8988T (cell line): ENCODE results near the gene PCSK6.

Experiments used
- DNase-seq: peaks from one replicate; pipeline ENCODE4 v3.0.0; 2011

PCSK6 gene

DNA sequence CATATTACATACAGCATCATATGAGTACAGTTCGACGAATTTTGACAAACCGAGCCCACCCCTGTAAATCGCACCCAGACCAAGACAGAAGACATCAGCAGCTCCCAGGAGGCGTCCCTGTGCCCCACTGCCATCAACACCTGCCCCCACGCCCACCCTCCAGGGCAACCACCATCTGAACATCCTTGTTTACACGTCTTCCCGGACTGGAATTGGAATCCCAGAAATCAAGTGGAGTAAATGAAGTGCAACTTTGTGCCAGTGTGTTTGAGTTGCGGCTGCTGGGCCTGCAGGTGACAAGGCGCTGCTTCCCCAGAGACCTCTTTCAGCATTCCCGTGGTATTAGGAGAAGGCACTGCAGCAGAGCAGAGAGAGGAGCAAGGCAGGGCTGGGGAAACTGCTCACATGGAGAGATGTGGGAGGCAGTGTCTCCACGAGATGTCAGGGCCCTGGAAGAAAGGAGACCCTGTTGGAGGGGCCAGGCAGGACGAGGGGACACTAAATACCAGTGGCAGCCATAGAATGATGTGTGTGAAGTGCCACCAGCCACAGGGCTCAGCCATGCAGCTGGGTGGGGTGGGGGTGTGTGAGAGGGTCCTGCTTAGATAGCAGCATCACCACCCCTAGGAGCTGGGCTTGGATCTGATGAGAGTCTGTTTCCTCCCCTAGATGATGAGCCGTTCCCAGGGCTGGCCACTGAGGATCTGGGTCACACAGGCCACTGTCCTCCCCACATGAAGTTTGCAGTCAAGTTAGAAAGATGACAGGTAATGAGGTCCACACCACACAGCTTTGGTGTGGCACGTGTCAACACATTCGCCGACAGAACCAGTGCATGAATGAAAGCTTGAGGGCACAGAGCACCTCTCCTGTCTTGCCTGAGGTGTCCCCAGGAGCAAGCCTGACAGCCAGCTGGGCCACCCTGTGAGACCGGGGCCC lies 33.4 kb upstream of the PCSK6 start:
- DNase-seq, result no peak

DNA sequence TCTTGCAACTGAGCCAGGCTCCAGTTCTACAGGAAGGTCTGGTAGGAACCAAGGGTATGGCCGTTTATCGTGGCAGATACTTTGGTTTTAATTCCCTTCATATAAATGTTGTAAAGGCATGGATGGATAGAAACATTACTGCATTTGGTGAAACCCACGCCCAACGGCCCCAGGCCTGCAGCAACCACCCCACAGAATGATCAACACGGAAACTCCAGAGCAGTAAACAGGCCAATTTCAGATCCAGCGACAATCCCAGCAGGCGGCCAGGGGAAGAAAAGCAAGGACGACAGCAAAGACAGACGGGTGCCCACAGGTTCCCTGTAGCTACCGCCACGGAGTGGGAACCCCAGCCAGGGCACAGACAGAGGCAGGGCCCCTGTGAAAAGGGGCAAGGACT lies 32.6 kb upstream of the PCSK6 start:
- no peak for DNase-seq

DNA sequence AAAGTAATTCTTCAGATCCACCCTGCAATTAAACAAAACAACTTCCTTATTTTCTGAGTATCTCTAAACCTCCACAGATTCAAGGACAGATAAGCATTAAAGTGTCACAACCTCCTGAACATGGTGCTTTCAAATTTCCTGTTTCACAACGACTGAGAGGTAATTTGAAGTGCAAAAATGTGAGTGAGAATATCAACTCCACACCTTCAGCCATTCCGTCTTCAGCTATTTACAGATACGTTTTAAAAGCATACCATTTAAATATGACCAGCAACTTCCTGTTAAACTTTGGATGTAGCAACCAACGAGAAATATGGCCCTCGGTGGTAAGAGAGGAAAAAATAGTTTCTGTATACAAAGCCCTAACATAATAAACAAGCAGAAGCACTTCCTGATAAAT lies 32.1 kb upstream of the PCSK6 start:
- DNase-seq, result no peak

DNA sequence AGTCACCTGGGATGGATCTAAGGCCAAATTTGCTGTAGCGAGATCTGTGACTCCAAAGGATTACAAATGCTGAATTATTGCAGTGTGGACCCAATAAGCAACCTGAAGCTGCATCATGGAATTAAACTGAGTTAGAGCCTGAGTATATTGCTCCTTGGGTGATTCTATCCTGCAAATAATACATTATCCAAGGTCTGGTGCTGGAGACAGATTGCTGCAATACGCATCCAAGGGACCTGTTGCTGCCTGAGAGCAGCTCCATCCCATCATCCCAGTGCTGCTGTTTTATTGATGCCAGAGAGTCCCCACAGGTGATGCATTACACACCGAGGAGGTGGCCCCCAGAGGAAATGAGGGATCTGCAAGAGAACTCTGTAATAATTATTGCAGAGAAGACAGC lies 31.6 kb upstream of the PCSK6 start:
- no peak for DNase-seq

DNA sequence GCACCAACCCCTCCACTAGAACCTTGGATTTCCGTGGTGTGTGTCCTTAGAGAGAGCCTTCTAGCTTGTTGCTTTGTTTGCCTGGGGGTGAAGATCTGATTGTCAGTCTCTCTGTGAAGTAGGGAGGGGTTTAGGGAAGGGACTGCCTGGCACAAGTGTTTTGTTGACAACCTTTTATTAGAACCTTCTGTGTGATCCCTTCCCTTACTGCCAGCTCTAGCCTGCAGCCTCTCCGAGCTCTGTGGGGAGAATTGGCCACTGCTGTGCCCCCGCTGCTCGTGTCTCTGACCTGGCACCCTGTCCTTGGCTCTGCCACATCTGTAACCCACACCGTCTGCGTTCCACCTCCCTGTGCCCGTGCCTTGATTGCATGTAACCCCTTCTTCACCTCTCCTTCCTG lies 30.9 kb upstream of the PCSK6 start:
- DNase-seq, result no peak

DNA sequence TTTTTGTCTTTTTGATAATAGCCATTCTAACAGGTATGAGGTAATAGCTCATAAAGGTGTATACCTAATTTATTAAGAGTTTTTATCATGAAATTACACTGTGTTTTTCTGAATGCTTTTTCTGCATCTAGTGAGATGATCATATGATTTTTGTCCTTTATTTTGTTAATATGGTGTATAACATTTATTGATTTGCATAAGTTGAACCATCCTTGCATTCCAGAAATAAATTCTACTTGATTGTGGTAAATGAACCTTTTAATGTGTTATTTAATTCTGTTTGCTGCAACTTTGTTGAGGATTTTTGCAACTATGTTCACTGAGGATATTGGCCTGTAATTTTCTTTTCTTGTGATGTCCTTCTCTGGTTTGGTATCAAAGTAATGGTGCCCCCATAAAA lies 28.0 kb upstream of the PCSK6 start:
- DNase-seq, result no peak

DNA sequence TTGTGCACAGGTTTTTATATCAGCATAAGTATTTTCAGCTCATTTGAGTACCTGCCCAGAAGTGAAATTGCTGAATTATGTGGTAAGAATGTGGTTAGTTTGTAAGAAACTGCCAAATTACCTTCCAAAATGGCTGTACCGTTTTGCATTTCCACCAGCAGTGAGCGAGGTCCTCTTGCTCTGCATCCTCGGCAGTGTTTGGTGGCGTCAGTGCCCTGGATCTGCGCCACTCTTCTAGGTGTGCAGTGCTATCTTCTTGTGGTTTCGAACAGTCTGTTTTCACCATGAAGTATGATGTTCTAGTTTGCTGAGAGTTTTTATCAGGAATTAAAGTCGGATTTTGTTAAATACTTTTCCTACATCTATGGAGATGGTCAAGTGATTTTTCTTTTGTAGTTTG lies 24.8 kb upstream of the PCSK6 start:
- DNase-seq, result no peak

DNA sequence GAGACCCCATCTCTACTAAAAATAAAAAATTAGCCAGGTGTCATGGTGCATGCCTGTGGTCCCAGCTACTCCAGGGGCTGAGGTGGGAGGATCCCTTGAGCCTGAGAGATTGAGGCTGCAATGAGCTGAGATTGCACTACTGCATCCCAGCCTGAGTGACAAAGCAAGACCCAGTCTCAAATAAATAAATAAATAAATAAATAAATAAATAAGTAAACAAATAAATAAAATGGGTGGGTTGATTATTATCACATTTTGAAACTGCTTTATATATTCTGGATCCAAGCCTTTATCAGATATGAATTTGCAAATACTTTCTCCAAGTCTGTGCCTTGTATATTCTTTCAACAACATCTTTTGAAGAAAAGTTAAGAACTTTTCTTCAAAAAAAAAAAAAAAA lies 22.2 kb upstream of the PCSK6 start:
- no peak for DNase-seq

DNA sequence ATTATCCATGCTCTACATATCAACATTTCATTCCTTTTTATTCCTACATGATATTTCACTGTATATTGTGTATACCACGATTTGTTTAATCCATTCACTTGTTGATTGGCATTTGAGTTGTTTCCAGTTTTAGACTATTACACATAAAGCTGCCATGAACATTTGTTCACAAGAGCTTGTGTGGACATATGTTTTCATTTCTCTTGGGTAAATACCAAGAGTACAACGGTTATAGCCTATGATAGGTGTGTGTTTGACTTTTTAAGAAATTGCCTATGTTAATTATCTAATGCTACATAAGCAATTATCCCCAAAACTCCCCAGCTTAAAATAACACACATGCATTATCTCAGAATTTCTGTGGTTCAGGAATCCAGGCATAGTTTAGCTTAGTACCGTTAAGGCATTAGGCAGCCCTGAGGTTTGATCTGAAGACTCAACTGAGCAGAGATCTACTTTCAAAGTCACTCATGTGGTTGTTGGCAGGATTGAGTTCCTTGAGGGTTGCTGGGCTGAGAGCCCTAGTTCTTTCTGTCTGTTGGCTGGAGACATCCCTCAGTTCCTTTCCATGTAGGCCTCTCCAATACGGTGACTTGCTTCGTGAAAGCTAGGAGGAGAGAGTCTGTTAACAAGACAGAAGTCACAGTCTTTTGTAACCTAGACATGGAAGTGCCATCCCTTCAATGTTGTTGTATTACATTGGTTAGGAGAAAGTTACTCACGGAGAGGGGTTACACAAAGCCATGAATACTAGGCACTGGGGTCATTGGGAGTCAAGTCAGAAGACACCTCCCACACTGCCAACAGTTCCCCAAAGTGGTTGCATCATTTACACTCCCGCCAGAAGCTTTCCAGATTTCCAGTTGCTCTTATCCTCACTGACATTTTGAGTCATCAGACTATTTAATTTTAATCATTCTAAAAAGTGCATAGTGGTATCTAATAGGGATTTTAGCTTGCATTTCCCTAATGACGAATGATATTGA lies 21.0 kb upstream of the PCSK6 start:
- no peak for DNase-seq

DNA sequence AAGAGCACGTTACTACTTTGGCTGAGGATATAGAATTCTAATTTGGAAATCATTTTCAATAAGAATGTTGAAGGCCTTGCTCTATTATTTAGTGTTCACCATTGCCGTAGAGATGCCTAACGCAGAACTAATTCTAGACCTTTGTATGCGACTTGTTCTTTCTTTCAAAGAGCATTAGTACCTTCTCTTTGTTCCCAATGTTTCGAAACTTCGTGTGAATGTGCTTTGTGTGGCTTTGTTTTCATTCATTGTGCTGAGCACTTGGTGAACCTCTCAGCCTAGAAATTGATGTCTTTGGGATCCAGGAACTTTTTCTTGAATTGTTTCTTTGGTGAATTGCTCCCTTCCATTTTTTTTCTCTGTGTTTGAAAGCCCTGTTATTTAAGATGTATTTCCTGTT lies 19.8 kb upstream of the PCSK6 start:
- DNase-seq, result no peak

DNA sequence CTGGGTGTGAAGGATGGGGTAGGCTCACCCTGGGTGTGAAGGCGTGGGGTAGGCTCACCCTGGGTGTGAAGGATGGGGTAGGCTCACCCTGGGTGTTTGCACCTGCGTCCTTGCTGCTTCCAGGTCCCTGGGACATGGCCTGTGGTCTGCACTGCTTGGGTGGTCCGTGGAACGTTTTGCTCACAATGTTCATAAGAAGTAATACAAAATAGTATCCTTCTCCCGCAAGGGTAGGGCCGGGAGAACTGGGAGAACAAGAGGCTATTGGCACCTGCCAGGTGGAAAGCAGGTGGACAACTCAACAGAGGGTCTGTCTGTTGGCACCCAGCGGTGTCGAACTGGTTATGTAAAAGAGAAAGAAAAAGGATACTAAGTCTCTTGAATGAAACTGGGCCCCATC lies 17.0 kb upstream of the PCSK6 start:
- DNase-seq, result no peak

DNA sequence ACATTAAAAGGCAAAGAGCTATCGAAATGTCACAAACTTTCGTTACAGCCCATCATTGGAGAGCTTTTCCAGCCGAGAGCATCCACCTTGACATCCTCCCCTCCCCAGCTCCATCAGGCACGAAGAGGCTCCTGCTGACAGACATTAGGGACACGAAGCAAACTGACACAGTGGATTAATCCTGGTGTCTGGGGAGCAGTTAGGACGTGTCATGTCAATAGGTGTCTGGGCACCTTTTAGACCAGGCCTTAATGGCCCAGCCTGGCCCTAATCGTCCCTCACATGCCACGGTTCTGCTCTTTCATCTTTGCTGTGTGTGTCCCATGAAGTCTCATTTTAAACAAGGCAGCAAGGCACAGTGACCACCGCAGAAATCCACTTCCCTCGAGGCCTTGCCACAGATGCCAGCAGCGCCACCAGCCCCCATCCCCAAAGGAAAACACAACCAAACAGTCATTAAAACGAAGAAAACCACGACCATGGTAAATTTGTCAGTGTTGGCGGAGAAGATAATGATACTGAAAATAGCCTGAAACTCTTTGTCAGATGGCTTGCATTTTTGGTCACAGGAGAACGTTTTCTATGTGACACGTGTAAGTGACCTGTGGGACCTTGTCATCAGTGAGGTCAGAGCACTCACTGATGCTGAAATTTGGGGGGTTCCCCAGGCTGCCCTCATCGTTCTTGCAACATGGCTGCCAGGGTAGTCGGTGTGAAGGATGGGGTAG lies 16.3 kb upstream of the PCSK6 start:
- DNase-seq, result no peak

DNA sequence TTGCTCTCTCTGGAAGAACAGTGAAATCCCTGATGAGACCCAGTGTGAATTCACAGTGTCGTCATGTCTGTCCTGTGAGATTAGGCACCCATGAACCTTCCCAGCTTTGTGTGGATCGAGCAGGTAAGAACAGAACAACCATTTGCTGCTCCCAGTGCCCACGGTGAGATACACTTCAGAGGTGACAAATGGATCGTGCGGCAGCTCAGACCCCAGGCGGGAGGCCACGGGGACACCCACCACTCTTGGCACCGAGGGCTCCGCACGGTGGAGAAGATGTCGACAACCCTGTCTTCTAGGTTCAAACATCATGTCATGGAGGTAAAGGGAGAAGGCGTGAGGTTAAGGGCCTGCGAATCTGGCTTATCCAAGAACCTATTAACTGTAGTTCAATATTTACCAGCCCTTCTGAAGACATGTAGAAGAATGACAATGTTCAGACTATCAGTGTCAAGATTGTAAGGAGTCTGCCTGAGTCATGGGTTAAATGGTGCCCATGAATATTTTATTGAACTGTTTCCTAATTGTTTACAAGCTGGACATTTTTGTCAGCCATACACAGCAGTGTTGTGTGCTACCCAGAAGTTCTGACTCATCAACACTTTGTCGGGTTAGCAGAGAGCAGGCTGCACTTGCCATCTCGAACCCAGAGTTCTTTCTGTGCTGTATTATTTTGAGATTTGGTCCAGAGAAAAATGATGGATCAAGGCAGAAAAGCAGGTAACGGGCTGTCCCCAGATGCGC lies 15.5 kb upstream of the PCSK6 start:
- no peak for DNase-seq

DNA sequence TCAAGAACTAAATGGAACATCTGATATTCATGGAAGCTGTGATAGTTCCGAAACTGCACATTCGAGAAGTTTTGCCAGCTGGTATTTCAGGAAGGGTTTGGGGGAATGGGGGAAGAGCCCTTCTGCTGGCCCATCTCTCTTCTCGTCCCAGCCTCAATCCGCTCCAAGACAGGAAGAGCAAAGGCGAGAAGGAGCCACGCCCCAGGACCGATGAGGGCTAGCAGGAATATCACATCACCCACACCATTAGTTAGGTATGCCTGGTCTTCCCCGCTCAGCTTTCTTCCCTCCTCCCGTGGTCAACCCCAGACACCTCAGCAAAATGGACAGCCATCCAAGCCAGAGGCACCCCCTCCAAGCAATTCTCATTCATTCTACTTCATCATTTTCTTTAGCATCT lies 14.9 kb upstream of the PCSK6 start:
- no peak for DNase-seq

DNA sequence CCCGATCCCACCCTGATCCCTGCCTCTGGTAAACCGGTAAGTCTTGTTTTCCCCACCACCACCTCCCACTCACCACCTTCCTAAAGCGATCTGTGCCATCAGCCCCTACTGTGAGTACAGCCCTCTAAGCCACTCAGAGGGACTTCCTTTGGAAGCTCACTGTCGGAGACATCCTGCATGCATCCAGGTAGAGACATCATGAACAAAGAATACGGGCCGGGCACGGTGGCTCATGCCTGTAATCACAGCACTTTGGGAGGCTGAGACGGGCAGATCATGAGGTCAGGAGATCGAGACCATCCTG lies 13.7 kb upstream of the PCSK6 start:
- DNase-seq, result no peak

DNA sequence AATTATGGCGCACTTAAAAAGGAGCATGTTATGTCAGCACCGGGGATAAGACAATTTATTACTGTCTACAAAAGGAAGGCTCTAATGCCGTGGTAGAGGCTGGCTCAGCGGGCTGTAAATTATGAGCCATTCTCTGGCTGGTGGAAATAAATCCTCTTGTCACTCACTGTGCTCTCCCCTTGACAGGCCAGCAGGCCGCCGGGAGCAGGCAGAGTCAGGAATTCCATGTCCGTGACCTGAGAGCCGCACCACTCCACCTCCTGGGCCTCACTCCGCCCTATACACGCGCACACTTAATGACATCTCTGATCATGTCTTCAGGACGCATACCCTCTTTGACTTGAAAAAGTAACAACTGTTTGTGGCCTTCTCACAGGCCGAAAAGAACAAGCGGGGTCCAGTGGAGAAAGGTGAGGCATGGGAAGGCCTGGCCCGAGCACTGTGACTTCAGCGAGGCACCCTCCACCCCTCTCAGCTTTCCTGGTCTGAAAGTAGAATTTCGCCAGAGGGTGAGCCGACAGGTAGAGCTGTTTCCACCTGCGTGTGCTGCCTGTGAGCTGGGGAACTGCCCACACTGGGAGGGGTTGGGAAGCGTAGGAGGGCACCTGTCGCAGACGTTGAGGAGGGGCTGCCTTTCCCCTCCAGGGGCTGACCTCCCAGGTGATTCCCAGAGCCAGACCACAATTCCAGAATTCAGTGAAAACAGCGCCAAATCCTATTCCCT lies 13.2 kb upstream of the PCSK6 start:
- DNase-seq, result no peak

DNA sequence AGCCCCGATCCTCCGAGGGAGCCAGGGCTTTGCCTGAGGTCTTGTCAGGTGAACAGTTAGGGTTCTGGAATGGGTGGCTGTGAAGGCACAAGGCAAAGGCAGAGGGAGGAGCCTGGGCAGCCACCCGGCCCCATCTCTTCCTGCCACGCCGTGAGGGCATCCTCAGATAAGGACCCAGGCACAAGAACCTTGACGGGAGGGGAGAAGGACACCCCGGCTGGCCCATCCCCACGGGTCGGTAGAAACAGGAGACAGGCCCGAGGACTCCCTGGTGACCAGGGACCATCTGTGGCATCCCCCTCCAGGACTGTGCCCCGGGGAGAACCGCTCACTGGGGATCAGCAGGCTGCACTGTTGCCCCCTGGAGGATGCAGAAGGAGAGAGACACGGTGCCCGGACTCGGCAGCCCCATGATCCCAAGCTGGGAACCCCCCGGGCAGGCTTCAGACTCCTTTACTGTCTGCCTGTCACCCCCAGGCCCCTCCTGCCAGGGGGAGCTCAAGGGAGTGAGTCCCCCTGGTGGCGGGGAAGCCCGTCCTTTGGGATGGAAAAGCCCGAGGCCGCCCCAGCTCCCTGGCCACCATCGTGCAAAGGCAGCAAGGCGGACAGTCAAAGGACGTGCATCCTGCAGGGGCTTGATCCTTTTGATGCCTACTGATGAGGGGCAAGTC lies 12.3 kb upstream of the PCSK6 start:
- DNase-seq, result peak; percentile 75

DNA sequence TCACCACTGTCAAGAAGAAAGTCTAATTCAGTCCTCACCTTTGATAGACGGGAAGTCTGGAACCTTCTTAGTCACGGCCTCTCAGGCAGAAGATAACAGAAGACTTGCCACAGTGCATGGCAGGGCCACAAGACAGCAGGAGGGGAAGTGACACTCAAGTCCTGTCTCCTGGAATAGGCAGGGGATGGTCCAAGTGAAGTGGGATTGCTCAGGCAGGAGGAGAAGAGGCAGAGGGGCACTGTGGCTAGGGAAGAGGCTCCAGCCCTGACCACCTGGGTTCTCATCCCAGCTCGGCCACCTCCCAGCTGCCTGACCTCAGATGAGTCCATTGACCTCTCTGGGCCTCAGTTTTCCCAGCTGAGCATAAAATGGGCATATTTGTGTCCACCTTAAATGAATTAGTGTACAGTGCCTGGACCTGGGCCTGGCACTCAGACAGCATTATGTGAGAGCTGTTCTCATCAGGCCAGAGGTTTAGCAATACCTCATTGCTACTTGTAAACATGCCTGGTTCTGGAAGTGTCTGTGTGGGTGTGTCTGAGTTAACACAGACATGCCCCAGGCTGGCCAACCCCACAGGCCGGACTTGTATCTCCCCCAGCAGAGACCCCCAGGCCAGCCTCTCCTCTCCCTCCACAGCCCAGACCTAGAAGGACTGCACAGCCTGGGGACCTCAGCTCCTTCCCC lies 11.5 kb upstream of the PCSK6 start:
- DNase-seq, result no peak

DNA sequence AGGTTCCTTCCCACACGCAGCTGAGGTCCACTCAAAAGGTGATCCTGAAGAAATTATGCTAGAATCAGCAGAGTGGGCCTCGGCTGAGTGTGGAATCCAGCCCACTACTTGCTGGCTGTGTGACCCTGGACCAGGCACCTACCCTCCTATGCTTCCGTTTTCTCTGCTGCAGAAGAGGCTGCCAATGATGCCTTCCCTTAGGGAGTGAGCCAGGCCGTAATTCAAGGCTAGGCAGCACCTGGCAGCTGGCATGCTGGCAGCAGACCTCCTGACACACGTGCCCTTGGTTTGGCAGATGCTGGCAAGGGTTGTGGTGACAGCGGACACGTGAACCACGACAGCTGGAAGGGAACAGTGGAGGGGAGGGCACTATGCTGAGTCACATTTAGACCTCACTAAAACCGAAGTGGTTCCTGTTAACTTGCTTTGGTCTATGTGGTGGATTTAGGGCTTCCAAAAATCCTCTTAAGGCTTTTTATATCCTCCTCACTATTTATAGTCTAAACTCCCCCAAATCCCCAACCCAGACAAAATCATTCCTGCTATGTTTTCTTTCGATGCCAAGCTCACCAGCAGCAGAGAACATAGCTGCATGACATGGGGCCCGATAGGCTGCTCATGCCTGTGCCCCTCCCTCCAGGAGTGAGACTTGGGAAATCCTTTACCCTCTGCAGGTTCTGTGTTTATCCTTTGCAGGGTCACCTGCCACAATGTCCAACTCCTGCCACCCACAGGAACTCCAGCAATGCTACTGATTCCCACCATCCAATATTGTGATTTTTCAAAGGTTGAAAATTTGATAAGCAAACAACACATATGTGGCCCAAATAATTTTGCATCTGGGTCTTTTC lies 10.6 kb upstream of the PCSK6 start:
- DNase-seq, result no peak
